NCI-H748 treated with DMSO at 0.1 percent for 48 hours (cell line): ENCODE results near the gene C19orf44.
"Not testable (repeated sequence)": the region's sequence is repeated elsewhere in the genome, so short reads cannot be mapped to it uniquely, and the experiment has no call there.

ENCODE experiments used
- DNase-seq: peaks from one replicate; lab custom pipeline; 2025; lab: John Stamatoyannopoulos, UW

The C19orf44 gene

GRCh38 chr19:16467581-16467980 lies 28.6 kb upstream of the C19orf44 start:
- DNase-seq, result no peak

- DNase-seq, result no peak
Observed at GRCh38 chr19:16470541-16470910, 25.7 kb upstream of the C19orf44 start.

- no peak for DNase-seq
Observed at GRCh38 chr19:16470911-16471811, 25.0 kb upstream of the C19orf44 start.

GRCh38 chr19:16472559-16472899 lies 23.7 kb upstream of the C19orf44 start:
- not testable (repeated sequence) for DNase-seq

- DNase-seq, result no peak
Observed at GRCh38 chr19:16472992-16473391, 23.2 kb upstream of the C19orf44 start.

GRCh38 chr19:16473875-16474392 lies 22.3 kb upstream of the C19orf44 start:
- DNase-seq, result no peak

- no peak for DNase-seq
Observed at GRCh38 chr19:16476401-16476800, 19.8 kb upstream of the C19orf44 start.

GRCh38 chr19:16477311-16477710 lies 18.9 kb upstream of the C19orf44 start:
- DNase-seq, result no peak

GRCh38 chr19:16482745-16483144 lies 13.4 kb upstream of the C19orf44 start:
- no peak for DNase-seq

- DNase-seq, result not testable (repeated sequence)
Observed at GRCh38 chr19:16486476-16486875, 9.7 kb upstream of the C19orf44 start.

GRCh38 chr19:16496613-16496983 lies 404 bp downstream of the C19orf44 start:
- no peak for DNase-seq

- DNase-seq, result no peak
Observed at GRCh38 chr19:16497042-16497441, 848 bp downstream of the C19orf44 start.

- DNase-seq, result no peak
Observed at GRCh38 chr19:16497837-16498236, 1.6 kb downstream of the C19orf44 start.

GRCh38 chr19:16504271-16504670 lies 8.1 kb downstream of the C19orf44 start:
- no peak for DNase-seq

GRCh38 chr19:16506161-16506560 lies 10.0 kb downstream of the C19orf44 start:
- not testable (repeated sequence) for DNase-seq

GRCh38 chr19:16506961-16507360 lies 10.8 kb downstream of the C19orf44 start:
- no peak for DNase-seq

GRCh38 chr19:16508546-16508945 lies 12.4 kb downstream of the C19orf44 start:
- no peak for DNase-seq

GRCh38 chr19:16509141-16510061 lies 13.2 kb downstream of the C19orf44 start:
- no peak for DNase-seq

GRCh38 chr19:16512611-16513010 lies 16.4 kb downstream of the C19orf44 start:
- not testable (repeated sequence) for DNase-seq

- DNase-seq, result no peak
Observed at GRCh38 chr19:16514383-16515019, 18.3 kb downstream of the C19orf44 start.

- no peak for DNase-seq
Observed at GRCh38 chr19:16516381-16516780, 20.2 kb downstream of the C19orf44 start.

- no peak for DNase-seq
Observed at GRCh38 chr19:16516923-16517610, 20.9 kb downstream of the C19orf44 start.
